Measurements from ENCODE around the gene TXNRD1.

TXNRD1 gene

DNA sequence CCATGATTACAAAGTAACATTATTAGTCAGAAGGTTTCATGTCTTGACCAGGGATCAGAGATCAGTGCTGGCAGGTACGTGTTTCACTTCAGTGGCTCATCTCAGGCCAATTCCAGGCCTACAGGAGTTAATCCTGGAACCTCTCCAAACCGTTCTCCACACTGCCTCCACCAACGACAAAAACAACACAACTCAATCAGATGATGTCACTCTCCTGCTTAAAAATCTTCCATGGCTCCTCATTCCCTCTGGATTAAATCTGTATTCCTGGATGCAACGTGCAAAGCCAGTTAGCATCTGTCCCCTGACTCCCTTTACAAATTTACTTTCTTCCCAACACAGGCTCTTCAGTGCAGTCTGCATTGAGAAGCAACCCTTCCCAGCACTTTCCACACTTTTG, 34.3 kb upstream of the TXNRD1 start:
- TF ChIP-seq PPARA (CRISPR knock-in tag; IDR thresholded peaks at IDR 0.05; ENCODE audit: borderline replicate concordance) = no peak
- TF ChIP-seq, protein P1, sequence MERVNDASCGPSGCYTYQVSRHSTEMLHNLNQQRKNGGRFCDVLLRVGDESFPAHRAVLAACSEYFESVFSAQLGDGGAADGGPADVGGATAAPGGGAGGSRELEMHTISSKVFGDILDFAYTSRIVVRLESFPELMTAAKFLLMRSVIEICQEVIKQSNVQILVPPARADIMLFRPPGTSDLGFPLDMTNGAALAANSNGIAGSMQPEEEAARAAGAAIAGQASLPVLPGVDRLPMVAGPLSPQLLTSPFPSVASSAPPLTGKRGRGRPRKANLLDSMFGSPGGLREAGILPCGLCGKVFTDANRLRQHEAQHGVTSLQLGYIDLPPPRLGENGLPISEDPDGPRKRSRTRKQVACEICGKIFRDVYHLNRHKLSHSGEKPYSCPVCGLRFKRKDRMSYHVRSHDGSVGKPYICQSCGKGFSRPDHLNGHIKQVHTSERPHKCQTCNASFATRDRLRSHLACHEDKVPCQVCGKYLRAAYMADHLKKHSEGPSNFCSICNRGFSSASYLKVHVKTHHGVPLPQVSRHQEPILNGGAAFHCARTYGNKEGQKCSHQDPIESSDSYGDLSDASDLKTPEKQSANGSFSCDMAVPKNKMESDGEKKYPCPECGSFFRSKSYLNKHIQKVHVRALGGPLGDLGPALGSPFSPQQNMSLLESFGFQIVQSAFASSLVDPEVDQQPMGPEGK (CRISPR knock-in tag; IDR thresholded peaks at IDR 0.05; ENCODE audit: borderline replicate concordance) = no peak
- TF ChIP-seq ZFP30 (CRISPR knock-in tag; IDR thresholded peaks at IDR 0.05) = no peak
- TF ChIP-seq, protein P2, sequence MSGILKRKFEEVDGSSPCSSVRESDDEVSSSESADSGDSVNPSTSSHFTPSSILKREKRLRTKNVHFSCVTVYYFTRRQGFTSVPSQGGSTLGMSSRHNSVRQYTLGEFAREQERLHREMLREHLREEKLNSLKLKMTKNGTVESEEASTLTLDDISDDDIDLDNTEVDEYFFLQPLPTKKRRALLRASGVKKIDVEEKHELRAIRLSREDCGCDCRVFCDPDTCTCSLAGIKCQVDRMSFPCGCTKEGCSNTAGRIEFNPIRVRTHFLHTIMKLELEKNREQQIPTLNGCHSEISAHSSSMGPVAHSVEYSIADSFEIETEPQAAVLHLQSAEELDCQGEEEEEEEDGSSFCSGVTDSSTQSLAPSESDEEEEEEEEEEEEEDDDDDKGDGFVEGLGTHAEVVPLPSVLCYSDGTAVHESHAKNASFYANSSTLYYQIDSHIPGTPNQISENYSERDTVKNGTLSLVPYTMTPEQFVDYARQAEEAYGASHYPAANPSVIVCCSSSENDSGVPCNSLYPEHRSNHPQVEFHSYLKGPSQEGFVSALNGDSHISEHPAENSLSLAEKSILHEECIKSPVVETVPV (CRISPR knock-in tag; IDR thresholded peaks at IDR 0.05) = no peak
- no peak for TF ChIP-seq GLIS3 (CRISPR knock-in tag; IDR thresholded peaks at IDR 0.05)
- no peak for TF ChIP-seq ARNTL (CRISPR knock-in tag; IDR thresholded peaks at IDR 0.05; ENCODE audit: borderline replicate concordance, low read depth)
- no peak for TF ChIP-seq ZC3H10 (CRISPR knock-in tag; IDR thresholded peaks at IDR 0.05)
- no peak for TF ChIP-seq BACH2 (CRISPR knock-in tag; IDR thresholded peaks at IDR 0.05; ENCODE audit: borderline replicate concordance)
- no peak for TF ChIP-seq RARB (CRISPR knock-in tag; IDR thresholded peaks at IDR 0.05)
- TF ChIP-seq, protein P3, sequence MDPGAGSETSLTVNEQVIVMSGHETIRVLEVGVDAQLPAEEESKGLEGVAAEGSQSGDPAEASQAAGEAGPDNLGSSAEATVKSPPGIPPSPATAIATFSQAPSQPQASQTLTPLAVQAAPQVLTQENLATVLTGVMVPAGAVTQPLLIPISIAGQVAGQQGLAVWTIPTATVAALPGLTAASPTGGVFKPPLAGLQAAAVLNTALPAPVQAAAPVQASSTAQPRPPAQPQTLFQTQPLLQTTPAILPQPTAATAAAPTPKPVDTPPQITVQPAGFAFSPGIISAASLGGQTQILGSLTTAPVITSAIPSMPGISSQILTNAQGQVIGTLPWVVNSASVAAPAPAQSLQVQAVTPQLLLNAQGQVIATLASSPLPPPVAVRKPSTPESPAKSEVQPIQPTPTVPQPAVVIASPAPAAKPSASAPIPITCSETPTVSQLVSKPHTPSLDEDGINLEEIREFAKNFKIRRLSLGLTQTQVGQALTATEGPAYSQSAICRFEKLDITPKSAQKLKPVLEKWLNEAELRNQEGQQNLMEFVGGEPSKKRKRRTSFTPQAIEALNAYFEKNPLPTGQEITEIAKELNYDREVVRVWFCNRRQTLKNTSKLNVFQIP (CRISPR knock-in tag; IDR thresholded peaks at IDR 0.05; ENCODE audit: borderline replicate concordance, low read depth) = no peak
- no peak for TF ChIP-seq CSDC2 (CRISPR knock-in tag; IDR thresholded peaks at IDR 0.05)
- no peak for TF ChIP-seq TOX (CRISPR knock-in tag; IDR thresholded peaks at IDR 0.05; ENCODE audit: borderline replicate concordance)
- no peak for TF ChIP-seq OSR1 (CRISPR knock-in tag; IDR thresholded peaks at IDR 0.05)
- TF ChIP-seq ZNF565 (CRISPR knock-in tag; conservative IDR thresholded peaks at IDR 0.05; ENCODE audit: low read depth) = no peak
- TF ChIP-seq, protein P4, sequence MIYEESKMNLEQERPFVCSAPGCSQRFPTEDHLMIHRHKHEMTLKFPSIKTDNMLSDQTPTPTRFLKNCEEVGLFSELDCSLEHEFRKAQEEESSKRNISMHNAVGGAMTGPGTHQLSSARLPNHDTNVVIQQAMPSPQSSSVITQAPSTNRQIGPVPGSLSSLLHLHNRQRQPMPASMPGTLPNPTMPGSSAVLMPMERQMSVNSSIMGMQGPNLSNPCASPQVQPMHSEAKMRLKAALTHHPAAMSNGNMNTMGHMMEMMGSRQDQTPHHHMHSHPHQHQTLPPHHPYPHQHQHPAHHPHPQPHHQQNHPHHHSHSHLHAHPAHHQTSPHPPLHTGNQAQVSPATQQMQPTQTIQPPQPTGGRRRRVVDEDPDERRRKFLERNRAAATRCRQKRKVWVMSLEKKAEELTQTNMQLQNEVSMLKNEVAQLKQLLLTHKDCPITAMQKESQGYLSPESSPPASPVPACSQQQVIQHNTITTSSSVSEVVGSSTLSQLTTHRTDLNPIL (CRISPR knock-in tag; IDR thresholded peaks at IDR 0.05; ENCODE audit: low read depth) = no peak
- no peak for TF ChIP-seq ESRRG (CRISPR knock-in tag; IDR thresholded peaks at IDR 0.05)
- TF ChIP-seq ZFP3 (CRISPR knock-in tag; IDR thresholded peaks at IDR 0.05) = no peak
- TF ChIP-seq ZNF8 (CRISPR knock-in tag; IDR thresholded peaks at IDR 0.05) = no peak
- TF ChIP-seq TCF4 (CRISPR knock-in tag; IDR thresholded peaks at IDR 0.05; ENCODE audit: borderline replicate concordance) = no peak
- no peak for TF ChIP-seq SNAI2 (CRISPR knock-in tag; IDR thresholded peaks at IDR 0.05)
- ATAC-seq = no peak

DNA sequence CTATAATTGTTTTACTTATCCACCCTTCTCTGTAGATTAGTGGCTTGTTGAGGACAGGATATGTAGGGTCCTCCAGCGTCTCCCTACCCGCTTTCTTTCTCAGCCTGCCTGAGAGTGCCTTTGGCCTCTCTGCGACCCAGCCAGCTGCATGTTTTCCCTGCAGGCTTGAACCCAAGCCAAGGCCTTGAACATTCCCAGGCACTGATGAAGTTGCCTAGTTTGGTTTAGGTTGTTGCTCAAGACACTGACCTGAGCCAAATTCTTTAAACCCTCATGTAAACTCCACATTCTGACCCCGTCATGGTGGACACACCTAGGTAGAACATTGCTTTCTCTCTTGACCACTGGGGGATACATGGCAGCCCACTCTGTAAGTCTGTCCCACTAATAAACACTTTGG, 33.4 kb upstream of the TXNRD1 start:
- TF ChIP-seq ZNF70 (CRISPR knock-in tag; IDR thresholded peaks at IDR 0.05) (no peak), OSR1 (CRISPR knock-in tag; IDR thresholded peaks at IDR 0.05) (no peak), ZFP3 (CRISPR knock-in tag; IDR thresholded peaks at IDR 0.05) (no peak), PPARA (CRISPR knock-in tag; IDR thresholded peaks at IDR 0.05; ENCODE audit: borderline replicate concordance) (no peak)
- TF ChIP-seq, protein P1 (CRISPR knock-in tag; IDR thresholded peaks at IDR 0.05; ENCODE audit: borderline replicate concordance) = no peak

DNA sequence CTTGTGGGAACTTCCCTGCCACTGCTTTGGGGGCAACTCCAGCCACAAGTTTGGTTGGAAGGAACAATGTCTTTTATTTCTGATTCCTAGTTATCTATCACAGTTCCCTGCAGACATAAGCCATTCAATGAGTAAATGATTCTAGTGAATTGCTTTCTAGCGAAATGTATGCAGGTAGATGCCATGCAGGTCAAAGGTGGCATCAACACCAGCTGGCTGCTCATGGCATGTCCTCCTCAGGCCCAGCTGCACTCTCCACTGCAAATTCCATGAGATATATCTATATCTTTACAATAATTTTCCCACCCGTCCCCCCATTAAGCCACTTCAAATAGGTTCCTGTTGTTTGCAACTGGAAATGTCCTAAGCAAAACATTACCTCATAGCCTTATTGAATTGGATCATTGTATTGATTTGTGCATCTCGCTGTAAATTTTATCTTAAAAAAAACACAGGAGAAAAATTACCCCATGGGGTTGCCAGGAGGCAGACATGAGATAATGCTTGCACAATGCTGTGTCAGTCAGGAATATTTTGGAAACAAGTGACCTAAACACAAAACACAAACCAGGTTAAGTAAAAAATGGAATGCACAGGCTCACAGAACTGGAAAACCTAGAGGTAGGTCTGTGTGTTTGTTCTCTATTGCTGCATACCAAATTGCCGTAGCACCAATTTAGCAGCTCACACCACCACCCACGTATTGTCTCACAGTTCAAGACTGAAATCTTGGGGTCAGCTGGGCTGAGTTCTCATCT, 32.8 kb upstream of the TXNRD1 start:
- no peak for ATAC-seq
- TF ChIP-seq ZNF70 (CRISPR knock-in tag; IDR thresholded peaks at IDR 0.05) (no peak), GLIS3 (CRISPR knock-in tag; IDR thresholded peaks at IDR 0.05) (no peak), ARNTL (CRISPR knock-in tag; IDR thresholded peaks at IDR 0.05; ENCODE audit: borderline replicate concordance, low read depth) (no peak), RARB (CRISPR knock-in tag; IDR thresholded peaks at IDR 0.05) (no peak), BACH2 (CRISPR knock-in tag; IDR thresholded peaks at IDR 0.05; ENCODE audit: borderline replicate concordance) (no peak), PPARA (CRISPR knock-in tag; IDR thresholded peaks at IDR 0.05; ENCODE audit: borderline replicate concordance) (no peak)
- TF ChIP-seq, protein P1 (CRISPR knock-in tag; IDR thresholded peaks at IDR 0.05; ENCODE audit: borderline replicate concordance) = no peak
- TF ChIP-seq, protein P2 (CRISPR knock-in tag; IDR thresholded peaks at IDR 0.05) = no peak
- TF ChIP-seq, protein P5, sequence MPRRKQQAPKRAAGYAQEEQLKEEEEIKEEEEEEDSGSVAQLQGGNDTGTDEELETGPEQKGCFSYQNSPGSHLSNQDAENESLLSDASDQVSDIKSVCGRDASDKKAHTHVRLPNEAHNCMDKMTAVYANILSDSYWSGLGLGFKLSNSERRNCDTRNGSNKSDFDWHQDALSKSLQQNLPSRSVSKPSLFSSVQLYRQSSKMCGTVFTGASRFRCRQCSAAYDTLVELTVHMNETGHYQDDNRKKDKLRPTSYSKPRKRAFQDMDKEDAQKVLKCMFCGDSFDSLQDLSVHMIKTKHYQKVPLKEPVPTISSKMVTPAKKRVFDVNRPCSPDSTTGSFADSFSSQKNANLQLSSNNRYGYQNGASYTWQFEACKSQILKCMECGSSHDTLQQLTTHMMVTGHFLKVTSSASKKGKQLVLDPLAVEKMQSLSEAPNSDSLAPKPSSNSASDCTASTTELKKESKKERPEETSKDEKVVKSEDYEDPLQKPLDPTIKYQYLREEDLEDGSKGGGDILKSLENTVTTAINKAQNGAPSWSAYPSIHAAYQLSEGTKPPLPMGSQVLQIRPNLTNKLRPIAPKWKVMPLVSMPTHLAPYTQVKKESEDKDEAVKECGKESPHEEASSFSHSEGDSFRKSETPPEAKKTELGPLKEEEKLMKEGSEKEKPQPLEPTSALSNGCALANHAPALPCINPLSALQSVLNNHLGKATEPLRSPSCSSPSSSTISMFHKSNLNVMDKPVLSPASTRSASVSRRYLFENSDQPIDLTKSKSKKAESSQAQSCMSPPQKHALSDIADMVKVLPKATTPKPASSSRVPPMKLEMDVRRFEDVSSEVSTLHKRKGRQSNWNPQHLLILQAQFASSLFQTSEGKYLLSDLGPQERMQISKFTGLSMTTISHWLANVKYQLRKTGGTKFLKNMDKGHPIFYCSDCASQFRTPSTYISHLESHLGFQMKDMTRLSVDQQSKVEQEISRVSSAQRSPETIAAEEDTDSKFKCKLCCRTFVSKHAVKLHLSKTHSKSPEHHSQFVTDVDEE (CRISPR knock-in tag; IDR thresholded peaks at IDR 0.05) = no peak

More for the DNA sequence above, 33.4 kb upstream of the TXNRD1 start:
- ATAC-seq = no peak

Measured in SK-N-SH treated with all-trans-retinoic acid at 6 μM for 48 hours (cell line).